Liver (tissue), 9 donors: ENCODE results near the gene ADGRG1. TPM values are rescaled to one million over a fixed set of nuclear protein-coding genes. Genes with fewer than 3 reads are reported as not detected.

ENCODE experiments used
- DNase-seq: peaks from one replicate; pipeline ENCODE4 v3.0.0-alpha.2; 2017; ENCODE audit warnings: low spot score
- H3K27ac ChIP-seq, 2 donors: one replicate each; pipeline ENCODE4 v1.7.0; 2013; ENCODE audit warnings: inconsistent platforms in 2 of 2, low read length in 2 of 2, control low read depth in 1 of 2, low read depth in 1 of 2, mild to moderate bottlenecking in 1 of 2
- H3K27me3 ChIP-seq, 4 donors: one replicate each; pipeline versions ENCODE4 v1.6.1 to v1.7.0; 2013; ENCODE audit warnings: low read length in 3 of 4, inconsistent platforms in 1 of 4, mild to moderate bottlenecking in 1 of 4, moderate library complexity in 1 of 4; ENCODE audit not compliant: control insufficient read depth in 4 of 4, insufficient read depth in 4 of 4
- H3K36me3 ChIP-seq, 4 donors: one replicate each; pipeline versions ENCODE4 v1.6.1 to v1.7.0; 2013; ENCODE audit warnings: low read length in 3 of 4, mild to moderate bottlenecking in 3 of 4, low read depth in 1 of 4, moderate library complexity in 1 of 4; ENCODE audit not compliant: control insufficient read depth in 4 of 4, insufficient read depth in 3 of 4
- H3K4me1 ChIP-seq, 4 donors: one replicate each; pipeline versions ENCODE4 v1.6.1 to v1.7.0; 2013; ENCODE audit warnings: low read length in 3 of 4, mild to moderate bottlenecking in 3 of 4, moderate library complexity in 1 of 4; ENCODE audit not compliant: control insufficient read depth in 4 of 4, insufficient read depth in 4 of 4
- H3K4me3 ChIP-seq, 3 donors: one replicate each; pipeline versions ENCODE4 v1.6.1 to v1.7.0; 2013; ENCODE audit warnings: low read length in 3 of 3, control low read depth in 1 of 3, low read depth in 1 of 3, mild to moderate bottlenecking in 1 of 3
- H3K9ac ChIP-seq, 2 donors: one replicate each; pipeline ENCODE4 v1.7.0; 2013; ENCODE audit warnings: low read length in 2 of 2, mild to moderate bottlenecking in 2 of 2, moderate library complexity in 2 of 2, control low read depth in 1 of 2, low read depth in 1 of 2
- H3K9me3 ChIP-seq, 4 donors: one replicate each; pipeline versions ENCODE4 v1.6.1 to v1.7.0; 2013; ENCODE audit warnings: low read length in 3 of 4; ENCODE audit not compliant: control insufficient read depth in 4 of 4
- ATF3 ChIP-seq: IDR thresholded peaks from 2 replicates; pipeline ENCODE4 v1.6.1; 2016; ENCODE audit warnings: antibody characterized with exemption
- CTCF ChIP-seq: fragments of 150-350 bp; IDR thresholded peaks from 2 replicates; pipeline ENCODE4 v1.5.1; 2017; ENCODE audit warnings: improper control_type of control experiment, low read depth, low read length; ENCODE audit not compliant: missing input control
- EGR1 ChIP-seq, 2 donors: IDR thresholded peaks; 2 replicates each; pipeline ENCODE4 v1.6.1; 2016 to 2018; ENCODE audit warnings: antibody characterized with exemption in 2 of 2, low read depth in 2 of 2
- FOXA1 ChIP-seq: IDR thresholded peaks from 2 replicates; pipeline ENCODE4 v1.6.1; 2016; ENCODE audit warnings: antibody characterized with exemption
- FOXA2 ChIP-seq: IDR thresholded peaks from 2 replicates; pipeline ENCODE4 v1.6.1; 2016; ENCODE audit warnings: antibody characterized with exemption
- GABPA ChIP-seq, 2 donors: IDR thresholded peaks in 1 of 2; conservative IDR thresholded peaks in 1 of 2; 2 replicates each; pipeline ENCODE4 v1.6.1; 2016; ENCODE audit warnings: antibody characterized with exemption in 2 of 2, mild to moderate bottlenecking in 1 of 2, moderate library complexity in 1 of 2
- HNF4A ChIP-seq, 2 donors: conservative IDR thresholded peaks; 2 replicates each; pipeline ENCODE4 v1.6.1; 2016; ENCODE audit warnings: antibody characterized with exemption in 2 of 2, mild to moderate bottlenecking in 2 of 2
- HNF4G ChIP-seq: IDR thresholded peaks from 2 replicates; pipeline ENCODE4 v1.6.1; 2016; ENCODE audit warnings: antibody characterized with exemption
- JUND ChIP-seq, 2 donors: IDR thresholded peaks; 2 replicates each; pipeline ENCODE4 v1.6.1; 2016; ENCODE audit warnings: antibody characterized with exemption in 2 of 2
- MAX ChIP-seq: IDR thresholded peaks from 2 replicates; pipeline ENCODE4 v1.6.1; 2016; ENCODE audit warnings: antibody characterized with exemption
- NR2F2 ChIP-seq: IDR thresholded peaks from 2 replicates; pipeline ENCODE4 v1.6.1; 2016; ENCODE audit warnings: antibody characterized with exemption
- RAD21 ChIP-seq, 2 donors: IDR thresholded peaks; 2 replicates each; pipeline ENCODE4 v1.6.1; 2016; ENCODE audit warnings: antibody characterized with exemption in 2 of 2, mild to moderate bottlenecking in 2 of 2
- REST ChIP-seq: IDR thresholded peaks from 2 replicates; pipeline ENCODE4 v1.6.1; 2016; ENCODE audit warnings: antibody characterized with exemption, mild to moderate bottlenecking
- RXRA ChIP-seq, 2 donors: IDR thresholded peaks; 2 replicates each; pipeline ENCODE4 v1.6.1; 2017 to 2018; ENCODE audit warnings: antibody characterized with exemption in 2 of 2, mild to moderate bottlenecking in 1 of 2
- SP1 ChIP-seq: IDR thresholded peaks from 2 replicates; pipeline ENCODE4 v1.6.1; 2018; ENCODE audit warnings: antibody characterized with exemption, mild to moderate bottlenecking
- TAF1 ChIP-seq: conservative IDR thresholded peaks from 2 replicates; pipeline ENCODE4 v1.6.1; 2016; ENCODE audit warnings: antibody characterized with exemption, mild to moderate bottlenecking
- YY1 ChIP-seq: IDR thresholded peaks from 2 replicates; pipeline ENCODE4 v1.6.1; 2016; ENCODE audit warnings: antibody characterized with exemption, mild to moderate bottlenecking
- ZBTB33 ChIP-seq: IDR thresholded peaks from 2 replicates; pipeline ENCODE4 v1.6.1; 2016; ENCODE audit warnings: antibody characterized with exemption
- WGBS: extraction: QIAGEN DNeasy Blood & Tissue Kit; methylation state at CpG from one replicate; pipeline ENCODE4 v1.1.7; 2013; 5-methylcytosine and 5-hydroxymethylcytosine counted together
- polyA plus RNA-seq, 2 donors: library from polyadenylated mRNA; stranded (reverse) in 1 of 2; unstranded in 1 of 2; fragments of 200-250 nt in 1 of 2; fragments of >200 nt in 1 of 2; fragmentation: Nextera tagmentation in 1 of 2; extraction: Ambion mirVana in 1 of 2; gene quantifications; one replicate each; pipeline versions ENCODE4 v1.2.1 to v1.2.3, GENCODE V29; 2013 to 2015
- total RNA-seq, 2 donors: library from RNA; depleted of rRNA; stranded (reverse); fragments of >200 nt; gene quantifications; one replicate each; pipeline ENCODE4 v1.2.3, GENCODE V29; 2014
- donor health status: healthy.
- donor health status: healthy.
- donor health status: healthy.
- donor health status: healthy.
- donor health status: healthy.

Gene ADGRG1
- total and polyA plus RNA-seq, 4 donors: 1.7 to 3.3 (median 2.0) TPM

- no peak for DNase-seq
- H3K9me3 ChIP-seq: no peaks in the 10 kb centered on the region
- TF ChIP-seq TAF1: no peak
- no peak for TF ChIP-seq GABPA (IDR thresholded peaks at IDR 0.05 in 1 of 2, conservative IDR thresholded peaks at IDR 0.05 in 1 of 2)
- TF ChIP-seq FOXA2: no peak
- TF ChIP-seq HNF4G: no peak
- TF ChIP-seq ATF3: no peak
- TF ChIP-seq MAX: no peak
- TF ChIP-seq REST: no peak
- no peak for TF ChIP-seq SP1
- TF ChIP-seq CTCF: no peak
- TF ChIP-seq YY1: no peak
- no peak for TF ChIP-seq EGR1 (IDR thresholded peaks at IDR 0.05; ENCODE audit: low read depth in 2 of 2)
- TF ChIP-seq JUND (IDR thresholded peaks at IDR 0.05): no peak
- no peak for TF ChIP-seq HNF4A (conservative IDR thresholded peaks at IDR 0.05)
- no peak for TF ChIP-seq FOXA1
- TF ChIP-seq RXRA (IDR thresholded peaks at IDR 0.05): no peak
- no peak for TF ChIP-seq RAD21 (IDR thresholded peaks at IDR 0.05)
- TF ChIP-seq NR2F2: no peak
- no peak for TF ChIP-seq ZBTB33
- H3K27ac ChIP-seq: no peak overlapping the region
- H3K4me3 ChIP-seq: no peak overlapping the region
- H3K4me1 ChIP-seq: peaks cover 5 to 30% (median 21%) of the 10 kb centered on the region in 4 donors
- no peaks in the 10 kb centered on the region for H3K36me3 ChIP-seq
- no peak overlapping the region for H3K9ac ChIP-seq
- WGBS: 92% methylated on average over 16 of the region's 16 CpGs
- no peaks in the 10 kb centered on the region for H3K27me3 ChIP-seq
Measured at GRCh38 chr16:57698812-57699405, 70.5 kb downstream of the ADGRG1 start.
